Subcutaneous preadipocyte (primary cell): ENCODE results near the gene POLDIP2. TPM values are rescaled to one million over a fixed set of nuclear protein-coding genes. Genes with fewer than 3 reads are reported as not detected.

Experiments used
- total RNA-seq: library from RNA; depleted of rRNA; stranded (reverse); fragments of >200 nt; gene quantifications from 2 replicates; pipeline ENCODE4 v1.2.3, GENCODE V29; 2012

The POLDIP2 gene
- total RNA-seq: 80.5 and 81.9 TPM in 2 replicates

GRCh38 chr17:28357061-28357900 lies at the start of gene POLDIP2:
Gene POLDIP2 (minus strand): TSS chr17:28357527. CDS start chr17:28357448, 79 bp downstream.

GRCh38 chr17:28405632-28406472 lies 48.5 kb upstream of the POLDIP2 start, which contains the start of gene SLC46A1:
Gene SLC46A1 (minus strand): TSS chr17:28406212. CDS start chr17:28406114, 98 bp downstream.

GRCh38 chr17:28371245-28372202 lies 14.2 kb upstream of the POLDIP2 start, which contains the start of gene SARM1:
Gene SARM1 (plus strand): TSS chr17:28371694. CDS start chr17:28372033, 339 bp downstream.

GRCh38 chr17:28370035-28370743 lies 12.9 kb upstream of the POLDIP2 start, which contains the start of gene VTN:
Gene VTN (minus strand): TSS chr17:28370307. CDS start chr17:28370203, 104 bp downstream.

GRCh38 chr17:28364665-28365363 lies 7.5 kb upstream of the POLDIP2 start, which contains the start of gene SEBOX:
Gene SEBOX (minus strand): TSS chr17:28365199. CDS start chr17:28365151, 48 bp downstream.

GRCh38 chr17:28335201-28335958 lies 21.9 kb downstream of the POLDIP2 start, which contains the start of the genes IFT20 and TNFAIP1:
Gene IFT20 (minus strand): TSS chr17:28335472. CDS start chr17:28331985, 3,487 bp downstream.
Gene TNFAIP1 (plus strand): TSS chr17:28335761. CDS start chr17:28339522, 3,761 bp downstream.

GRCh38 chr17:28318759-28319597 lies 38.3 kb downstream of the POLDIP2 start, which contains the start of gene TMEM97:
Gene TMEM97 (plus strand): TSS chr17:28319200. CDS start chr17:28319240, 40 bp downstream.

Other genes starting within 250 kb of the POLDIP2 start
- 53.6 and 70.8 TPM in 2 replicates for gene TMEM97, start 38.3 kb downstream of the POLDIP2 start, total RNA-seq
- gene IFT20, start 22.1 kb downstream of the POLDIP2 start, total RNA-seq: 29.9 and 36.4 TPM in 2 replicates
- 22.8 and 26.0 TPM in 2 replicates for gene TNFAIP1, start 21.8 kb downstream of the POLDIP2 start, total RNA-seq
- gene SEBOX, start 7.7 kb upstream of the POLDIP2 start, total RNA-seq: not detected in 2 replicates
- not detected in 2 replicates for gene VTN, start 12.8 kb upstream of the POLDIP2 start, total RNA-seq
- 8.0 and 8.5 TPM in 2 replicates for gene SARM1, start 14.2 kb upstream of the POLDIP2 start, total RNA-seq
- gene SLC46A1, start 48.7 kb upstream of the POLDIP2 start, total RNA-seq: 4.7 and 4.8 TPM in 2 replicates
- not detected in 2 replicates for gene SLC13A2, start 116.1 kb upstream of the POLDIP2 start, total RNA-seq
- not detected in 2 replicates for gene FOXN1, start 148.8 kb upstream of the POLDIP2 start, total RNA-seq
- gene UNC119, start 195.1 kb upstream of the POLDIP2 start, total RNA-seq: 15.4 and 17.8 TPM in 2 replicates
- 34.2 and 42.0 TPM in 2 replicates for gene PIGS, start 214.0 kb upstream of the POLDIP2 start, total RNA-seq
- 26.1 and 27.6 TPM in 2 replicates for gene ALDOC, start 219.4 kb upstream of the POLDIP2 start, total RNA-seq
- 32.3 and 47.3 TPM in 2 replicates for gene SPAG5, start 241.5 kb upstream of the POLDIP2 start, total RNA-seq